Endothelial cell (in vitro differentiated cells): ENCODE measurements around the gene NOTUM. TPM values are rescaled to one million over a fixed set of nuclear protein-coding genes. Genes with fewer than 3 reads are reported as not detected.
"Not testable (repeated sequence)": the region's sequence is repeated elsewhere in the genome, so short reads cannot be mapped to it uniquely, and the experiment has no call there.

Experiments
- DNase-seq: peaks from one replicate; pipeline ENCODE4 v3.0.0; 2021; ENCODE audit warnings: low spot score
- H3K27ac Mint-ChIP-seq: one replicate; pipeline ENCODE4 v1.8.0; 2021; ENCODE audit warnings: mixed read lengths, inconsistent platforms; ENCODE audit not compliant: unreplicated experiment
- H3K27me3 Mint-ChIP-seq: one replicate; pipeline ENCODE4 v1.8.0; 2021; ENCODE audit warnings: mild to moderate bottlenecking, moderate library complexity, mixed read lengths, inconsistent platforms; ENCODE audit not compliant: unreplicated experiment
- H3K36me3 Mint-ChIP-seq: one replicate; pipeline ENCODE4 v1.8.0; 2021; ENCODE audit warnings: mild to moderate bottlenecking, low read depth, mixed read lengths, inconsistent platforms; ENCODE audit not compliant: unreplicated experiment
- H3K4me1 Mint-ChIP-seq: one replicate; pipeline ENCODE4 v1.8.0; 2021; ENCODE audit warnings: mild to moderate bottlenecking, mixed read lengths, inconsistent platforms; ENCODE audit not compliant: unreplicated experiment
- H3K4me3 Mint-ChIP-seq: one replicate; pipeline ENCODE4 v1.8.0; 2021; ENCODE audit warnings: mild to moderate bottlenecking, mixed read lengths, inconsistent platforms; ENCODE audit not compliant: unreplicated experiment
- H3K9me3 Mint-ChIP-seq: one replicate; pipeline ENCODE4 v1.8.0; 2021; ENCODE audit warnings: mixed read lengths, inconsistent platforms; ENCODE audit not compliant: unreplicated experiment
- total RNA-seq: library from RNA; stranded (reverse); fragmentation: NEBNext Ultra II Directional; extraction: Animal tissue kit (Norgen Biotek cat#: 25700); gene quantifications from one replicate; pipeline ENCODE4 v1.2.1, GENCODE V29; 2021; ENCODE audit not compliant: unreplicated experiment
- TF ChIP-seq, protein P1 (sequence below): fragments of 200-600 bp; sonication (generic); IDR thresholded peaks from one replicate; pipeline ENCODE4 v1.5.0; 2021; ENCODE audit warnings: antibody characterized with exemption; ENCODE audit not compliant: unreplicated experiment

NOTUM gene
- total RNA-seq, 1 donor from 2014 or later = not detected

DNA sequence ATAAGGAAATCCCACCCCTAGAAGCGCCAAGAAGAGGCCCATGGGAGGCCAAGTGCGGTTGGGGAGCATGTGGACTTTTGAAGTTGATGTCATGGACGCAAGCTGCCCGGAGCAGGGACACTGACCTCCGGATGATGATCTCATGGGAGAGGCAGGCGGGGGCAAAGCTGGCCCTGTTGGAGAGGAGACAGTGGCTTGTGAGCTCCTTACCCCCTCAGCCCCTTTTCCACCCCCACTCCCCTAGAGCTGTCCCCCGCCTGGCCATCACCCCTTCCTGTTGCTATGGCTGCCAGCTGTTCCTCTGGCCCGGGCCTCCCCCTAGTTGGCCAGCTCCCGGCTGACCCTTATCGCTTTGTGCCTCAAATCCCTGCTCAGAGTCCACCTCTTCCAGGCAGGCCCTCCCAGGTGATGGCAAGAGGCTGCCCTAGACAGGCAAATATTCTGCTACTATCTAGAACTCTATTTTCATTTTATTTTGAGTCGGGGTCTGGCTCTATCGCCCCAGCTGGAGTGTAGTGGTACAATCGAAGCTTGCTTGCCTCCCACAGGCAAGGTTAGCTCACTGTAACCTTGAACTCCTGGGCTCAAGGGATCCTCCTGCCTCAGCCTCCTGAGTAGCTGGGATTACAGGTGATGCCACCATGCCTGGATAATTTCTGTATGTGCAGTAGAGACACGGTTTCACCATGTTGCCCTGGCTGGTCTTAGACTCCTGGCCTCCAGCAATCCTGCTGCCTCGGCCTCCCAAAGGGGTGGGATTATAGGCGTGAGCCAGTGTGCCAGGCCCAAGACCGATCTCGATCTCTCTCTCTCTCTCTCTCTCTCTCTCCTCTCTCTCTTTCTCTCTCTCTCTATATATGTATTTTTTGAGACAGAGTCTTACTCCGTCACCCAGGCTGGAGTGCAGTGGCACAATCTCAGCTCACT, 6.6 kb downstream of the NOTUM start:
- Mint-ChIP-seq H3K36me3 (peaks cover 8% of the 10 kb centered on the region), H3K9me3 (no peaks in the 10 kb centered on the region), H3K27ac (no peak overlapping the region), H3K4me3 (no peak overlapping the region), H3K4me1 (peaks cover 4% of the 10 kb centered on the region), H3K27me3 (peaks cover 22% of the 10 kb centered on the region)
- DNase-seq = no peak
- TF ChIP-seq, protein P1, sequence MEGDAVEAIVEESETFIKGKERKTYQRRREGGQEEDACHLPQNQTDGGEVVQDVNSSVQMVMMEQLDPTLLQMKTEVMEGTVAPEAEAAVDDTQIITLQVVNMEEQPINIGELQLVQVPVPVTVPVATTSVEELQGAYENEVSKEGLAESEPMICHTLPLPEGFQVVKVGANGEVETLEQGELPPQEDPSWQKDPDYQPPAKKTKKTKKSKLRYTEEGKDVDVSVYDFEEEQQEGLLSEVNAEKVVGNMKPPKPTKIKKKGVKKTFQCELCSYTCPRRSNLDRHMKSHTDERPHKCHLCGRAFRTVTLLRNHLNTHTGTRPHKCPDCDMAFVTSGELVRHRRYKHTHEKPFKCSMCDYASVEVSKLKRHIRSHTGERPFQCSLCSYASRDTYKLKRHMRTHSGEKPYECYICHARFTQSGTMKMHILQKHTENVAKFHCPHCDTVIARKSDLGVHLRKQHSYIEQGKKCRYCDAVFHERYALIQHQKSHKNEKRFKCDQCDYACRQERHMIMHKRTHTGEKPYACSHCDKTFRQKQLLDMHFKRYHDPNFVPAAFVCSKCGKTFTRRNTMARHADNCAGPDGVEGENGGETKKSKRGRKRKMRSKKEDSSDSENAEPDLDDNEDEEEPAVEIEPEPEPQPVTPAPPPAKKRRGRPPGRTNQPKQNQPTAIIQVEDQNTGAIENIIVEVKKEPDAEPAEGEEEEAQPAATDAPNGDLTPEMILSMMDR = no peak

DNA sequence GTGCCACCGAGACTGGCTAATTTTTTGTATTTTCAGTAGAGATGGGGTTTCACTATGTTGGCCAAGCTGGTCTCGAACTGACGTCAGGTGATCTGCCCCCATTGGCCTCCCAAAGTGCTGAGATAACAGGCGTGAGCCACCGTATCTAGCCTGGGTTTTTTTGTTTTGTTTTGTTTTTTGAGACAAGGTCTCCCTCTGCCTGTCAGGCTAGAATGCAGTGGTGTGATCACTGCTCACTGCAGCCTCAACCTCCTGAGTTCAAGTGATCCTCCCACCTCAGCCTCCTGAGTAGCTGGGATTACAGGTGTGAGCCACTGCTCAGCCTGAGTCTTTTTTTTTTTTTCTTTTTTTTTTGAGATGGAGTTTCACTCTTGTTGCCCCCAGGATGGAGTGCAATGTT, 7.5 kb downstream of the NOTUM start:
- DNase-seq, H3K36me3 Mint-ChIP-seq, H3K4me3 Mint-ChIP-seq, H3K27ac Mint-ChIP-seq, H3K9me3 Mint-ChIP-seq, H3K4me1 Mint-ChIP-seq: not testable (repeated sequence)
- peaks cover 15% of the 10 kb centered on the region for H3K27me3 Mint-ChIP-seq

DNA sequence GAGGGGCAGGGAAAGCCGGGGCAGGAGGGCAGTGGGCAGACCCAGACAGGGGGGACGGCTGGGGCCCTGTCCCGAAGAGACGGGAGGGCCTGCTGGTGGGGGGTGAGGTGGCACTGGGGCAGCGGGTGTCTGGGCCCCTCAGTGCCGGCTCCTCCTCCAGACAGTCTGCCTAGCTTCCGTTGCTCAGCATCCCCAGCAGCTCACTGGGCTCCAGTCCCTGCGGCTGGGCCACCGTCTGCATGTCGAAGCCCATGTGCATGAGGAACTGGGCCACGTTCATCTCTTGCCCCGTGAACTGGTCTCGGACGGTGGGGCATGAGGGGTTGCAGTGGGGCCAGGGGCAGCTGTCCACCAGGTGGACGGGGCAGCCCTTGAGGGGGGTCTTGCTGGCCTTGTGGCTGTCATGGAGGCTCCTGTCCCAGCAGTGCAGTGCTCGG, 8.2 kb downstream of the NOTUM start:
- no peak for DNase-seq
- Mint-ChIP-seq H3K4me3 (no peak overlapping the region), H3K27me3 (peaks cover 8% of the 10 kb centered on the region), H3K36me3 (peaks cover 4% of the 10 kb centered on the region), H3K9me3 (no peaks in the 10 kb centered on the region), H3K4me1 (no peaks in the 10 kb centered on the region), H3K27ac (no peak overlapping the region)
- TF ChIP-seq, protein P1 = no peak

DNA sequence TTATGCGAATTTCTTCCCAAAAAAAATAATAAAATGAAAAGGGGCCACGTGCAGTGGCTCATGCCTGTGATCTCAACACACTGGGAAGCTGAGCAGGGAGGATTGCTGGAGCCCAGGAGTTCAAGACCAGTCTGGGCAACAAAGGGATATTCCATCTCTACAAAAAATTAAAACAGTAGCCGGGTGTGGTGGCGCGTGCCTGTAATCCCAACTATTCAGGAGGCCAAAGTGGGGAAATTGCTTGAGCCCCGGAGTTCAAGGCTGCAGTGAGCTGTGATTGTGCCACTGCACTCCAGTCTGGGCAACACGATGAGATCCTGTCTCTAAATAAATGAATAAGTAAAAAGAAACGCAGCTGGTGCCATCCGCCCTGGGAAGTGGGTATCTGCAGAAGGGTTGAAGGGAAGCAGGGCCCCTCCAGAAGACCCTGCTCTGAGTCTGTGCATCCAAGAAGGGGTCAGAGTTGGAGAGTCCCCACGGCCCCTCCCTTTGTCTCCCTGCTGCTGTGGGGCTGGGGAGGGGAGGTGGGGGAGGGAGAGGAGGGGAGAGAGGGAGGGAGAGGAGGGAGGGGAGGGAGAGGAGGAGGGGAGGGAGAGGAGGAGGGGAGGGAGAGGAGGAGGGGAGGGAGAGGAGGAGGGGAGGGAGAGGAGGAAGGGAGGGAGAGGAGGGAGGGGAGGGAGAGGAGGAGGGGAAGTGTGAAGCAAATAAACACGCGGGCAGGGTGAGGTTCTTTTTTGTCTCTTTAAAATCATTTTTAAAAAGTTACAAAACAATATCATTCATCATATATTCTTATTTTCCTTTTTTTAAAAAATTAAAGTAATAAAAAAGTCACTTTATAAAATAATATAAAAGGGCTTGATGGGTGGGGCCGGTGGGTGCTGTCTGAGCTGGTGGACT, 9.0 kb downstream of the NOTUM start:
- no peaks in the 10 kb centered on the region for H3K36me3 Mint-ChIP-seq
- H3K27ac Mint-ChIP-seq = no peak overlapping the region
- H3K4me3 Mint-ChIP-seq = no peak overlapping the region
- DNase-seq = no peak
- TF ChIP-seq, protein P1 = no peak
- H3K4me1 Mint-ChIP-seq = no peaks in the 10 kb centered on the region
- H3K9me3 Mint-ChIP-seq = no peaks in the 10 kb centered on the region
- peaks cover 3% of the 10 kb centered on the region for H3K27me3 Mint-ChIP-seq

DNA sequence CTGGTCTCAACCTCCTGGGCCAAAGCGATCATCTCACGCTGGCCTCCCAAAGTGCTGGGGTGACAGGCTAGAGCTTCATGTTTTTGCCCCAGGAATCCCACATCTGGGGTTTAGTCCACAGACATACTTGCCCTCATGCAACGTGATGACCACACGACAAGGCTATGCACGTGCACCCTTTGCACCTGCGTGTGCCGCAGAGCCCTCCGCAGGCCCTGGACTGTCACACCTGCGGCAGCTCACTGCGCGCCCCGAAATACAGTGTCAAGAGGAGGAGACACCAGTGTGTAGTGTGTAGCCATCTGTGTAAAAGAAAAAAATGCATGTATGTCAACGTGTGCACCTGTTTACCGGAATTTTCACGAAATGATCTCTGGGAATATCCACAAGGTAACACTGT, 10.5 kb downstream of the NOTUM start:
- H3K36me3 Mint-ChIP-seq = no peaks in the 10 kb centered on the region
- TF ChIP-seq, protein P1 = no peak
- peaks cover 3% of the 10 kb centered on the region for H3K27me3 Mint-ChIP-seq
- H3K27ac Mint-ChIP-seq = no peak overlapping the region
- no peak for DNase-seq
- no peak overlapping the region for H3K4me3 Mint-ChIP-seq
- H3K9me3 Mint-ChIP-seq = no peaks in the 10 kb centered on the region
- H3K4me1 Mint-ChIP-seq = no peaks in the 10 kb centered on the region
